Islet precursor cell (in vitro differentiated cells): ENCODE results near the gene TDRD3.
"Not testable (repeated sequence)": the region's sequence is repeated elsewhere in the genome, so short reads cannot be mapped to it uniquely, and the experiment has no call there.

ENCODE experiments used
- DNase-seq: peaks from one replicate; pipeline ENCODE4 v3.0.0-alpha.2; 2018

Gene TDRD3

DNA sequence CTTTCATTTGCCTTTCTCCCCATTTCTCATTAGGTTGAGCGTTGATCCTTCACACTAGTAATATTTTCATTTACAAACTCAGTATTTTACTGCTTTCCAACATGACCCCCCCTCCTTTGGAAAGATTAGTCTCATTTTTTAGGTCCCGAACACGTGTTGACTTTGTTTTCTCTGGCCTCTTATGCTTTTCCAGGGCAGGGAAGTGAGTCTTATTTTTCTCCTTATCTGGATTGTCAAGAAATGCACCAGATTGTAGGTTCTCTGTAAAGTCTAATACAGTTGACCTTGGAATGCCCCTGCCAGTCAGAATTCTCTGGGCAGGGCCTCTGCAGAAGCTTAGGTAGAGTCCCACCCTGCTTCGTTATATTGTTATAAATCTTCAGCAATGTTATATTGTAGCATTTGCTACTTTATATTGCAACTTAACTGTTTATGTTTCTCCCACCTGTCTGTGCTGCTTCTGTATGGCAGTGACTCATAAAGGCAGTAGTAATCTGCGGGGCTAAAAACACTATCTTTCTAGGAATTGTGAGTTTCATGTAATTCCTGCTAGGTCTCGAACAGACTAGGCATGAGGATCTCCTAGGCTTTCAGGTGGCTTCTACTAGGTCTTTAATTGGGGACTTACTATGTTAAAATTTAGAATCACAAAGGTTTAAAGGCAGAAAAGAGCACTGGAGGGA is 2.0 kb downstream of the TDRD3 start:
- DNase-seq = no peak

DNA sequence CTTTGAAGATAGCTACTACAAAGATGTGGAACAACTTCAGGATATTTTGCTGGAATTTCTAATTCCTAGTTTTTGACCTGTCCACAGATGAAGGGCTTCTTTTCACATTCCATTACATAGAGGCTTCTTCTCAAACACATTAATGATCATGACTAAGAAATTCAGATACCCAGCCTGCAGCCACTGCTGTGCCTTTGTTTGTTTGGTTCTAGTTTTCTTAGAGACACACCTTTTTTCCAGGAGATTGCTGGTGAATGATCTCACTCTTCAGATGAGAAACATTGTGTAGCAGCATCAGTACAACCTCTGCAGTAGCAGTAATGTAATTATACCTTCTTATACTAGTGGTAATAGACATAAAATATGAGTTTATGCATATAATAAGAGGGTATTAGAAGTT is 5.0 kb downstream of the TDRD3 start:
- DNase-seq = no peak

DNA sequence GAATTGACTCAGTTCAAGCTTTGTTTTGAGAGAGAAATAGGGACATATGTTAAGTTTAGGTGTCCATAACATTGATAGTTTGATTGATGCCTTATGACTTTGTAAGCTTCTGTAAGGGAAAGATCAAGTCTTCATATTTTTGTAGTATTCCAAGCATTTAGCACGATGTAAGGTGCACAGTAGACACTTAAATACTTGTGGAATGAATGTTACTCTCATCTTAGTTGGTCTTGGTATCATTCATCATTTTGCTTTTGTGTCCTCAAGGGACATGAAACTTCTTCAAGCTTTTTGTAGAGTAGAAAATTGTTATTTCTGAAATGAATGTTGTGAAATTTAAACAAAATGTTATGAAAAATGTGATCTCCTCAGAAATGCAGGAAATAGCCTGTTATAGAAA is 10.1 kb downstream of the TDRD3 start:
- DNase-seq = no peak

DNA sequence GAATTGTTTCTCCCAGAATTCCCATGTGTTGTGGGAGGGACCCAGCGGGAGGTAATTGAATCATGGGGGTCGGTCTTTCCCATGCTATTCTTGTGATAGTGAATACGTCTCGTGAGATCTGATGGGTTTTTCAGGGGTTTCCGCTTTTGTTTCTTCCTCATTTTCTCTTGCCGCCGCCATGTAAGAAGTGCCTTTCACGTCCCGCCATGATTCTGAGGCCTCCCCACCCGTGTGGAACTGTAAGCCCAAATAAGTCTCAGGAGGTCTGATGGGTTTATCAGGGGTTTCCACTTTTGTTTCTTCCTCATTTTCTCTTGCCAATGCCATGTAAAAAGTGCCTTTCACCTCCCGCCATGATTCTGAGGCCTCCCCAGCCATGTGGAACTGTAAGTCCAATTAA is 10.8 kb downstream of the TDRD3 start:
- DNase-seq = not testable (repeated sequence)

DNA sequence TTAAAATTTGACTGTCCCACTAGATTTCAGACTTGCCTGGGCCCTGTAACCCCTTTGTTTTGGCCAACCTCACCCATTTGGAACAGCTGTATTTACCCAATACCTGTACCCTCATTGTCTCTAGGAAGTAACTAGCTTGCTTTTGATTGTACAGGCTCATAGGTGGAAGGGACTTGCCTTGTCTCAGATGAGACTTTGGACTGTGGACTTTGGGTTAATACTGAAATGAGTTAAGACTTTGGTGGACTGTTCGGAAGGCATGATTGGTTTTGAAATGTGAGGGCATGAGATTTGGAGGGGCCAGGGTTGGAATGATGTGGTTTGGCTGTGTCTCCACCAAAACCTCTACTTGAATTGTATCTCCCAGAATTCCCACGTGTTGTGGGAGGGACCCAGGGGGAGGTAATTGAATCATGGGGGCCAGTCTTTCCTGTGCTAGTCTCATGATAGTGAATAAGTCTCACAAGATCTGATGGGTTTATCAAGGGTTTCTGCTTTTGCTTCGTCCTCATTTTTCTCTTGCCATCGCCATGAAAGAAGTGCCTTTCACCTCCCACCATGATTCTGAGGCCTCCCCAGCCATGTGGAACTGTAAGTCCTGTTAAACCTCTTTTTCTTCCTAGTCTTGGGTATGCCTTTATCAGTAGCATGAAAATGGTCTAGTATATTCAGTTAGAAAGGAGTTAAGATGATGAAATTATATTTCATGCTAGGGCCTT is 12.7 kb downstream of the TDRD3 start:
- DNase-seq = not testable (repeated sequence)

DNA sequence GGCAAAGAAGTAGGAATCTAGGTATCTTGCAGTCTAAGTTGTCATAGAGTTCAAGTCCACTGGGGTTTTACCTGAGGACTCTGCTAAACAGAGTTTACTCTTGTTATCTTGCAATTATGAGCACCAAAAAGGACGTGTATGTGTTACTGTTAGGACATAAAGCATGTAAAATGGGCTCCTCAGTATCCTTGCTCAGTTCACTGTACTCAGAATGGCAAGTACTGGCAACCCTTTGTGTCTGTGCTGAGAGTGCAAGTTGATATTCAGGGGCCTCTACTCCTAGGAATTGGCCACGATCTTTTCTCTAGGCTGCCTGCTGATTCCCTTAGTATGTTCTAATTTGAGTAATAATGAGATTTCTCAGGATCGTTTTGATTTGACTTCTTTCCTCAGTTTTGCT is 13.3 kb downstream of the TDRD3 start:
- DNase-seq = no peak

DNA sequence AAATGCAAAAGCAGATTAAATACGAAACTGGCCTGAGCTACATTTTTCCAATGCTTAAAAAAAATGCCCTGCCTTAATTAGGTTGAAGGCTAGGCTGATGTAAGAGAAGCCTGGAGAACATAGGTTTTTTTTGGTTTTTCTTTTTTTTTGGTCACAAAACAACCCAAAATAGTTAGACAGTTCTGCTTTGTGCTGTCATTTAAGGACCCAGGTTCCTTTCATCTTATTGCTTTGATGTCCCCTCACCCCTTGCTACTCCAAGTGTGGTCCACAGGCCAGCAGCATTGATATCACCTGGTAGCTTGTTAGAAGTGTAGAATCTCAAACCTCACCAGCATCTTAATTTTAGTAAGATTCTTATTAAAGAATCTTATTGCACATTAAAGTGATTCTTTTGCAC is 14.4 kb downstream of the TDRD3 start:
- DNase-seq = no peak

DNA sequence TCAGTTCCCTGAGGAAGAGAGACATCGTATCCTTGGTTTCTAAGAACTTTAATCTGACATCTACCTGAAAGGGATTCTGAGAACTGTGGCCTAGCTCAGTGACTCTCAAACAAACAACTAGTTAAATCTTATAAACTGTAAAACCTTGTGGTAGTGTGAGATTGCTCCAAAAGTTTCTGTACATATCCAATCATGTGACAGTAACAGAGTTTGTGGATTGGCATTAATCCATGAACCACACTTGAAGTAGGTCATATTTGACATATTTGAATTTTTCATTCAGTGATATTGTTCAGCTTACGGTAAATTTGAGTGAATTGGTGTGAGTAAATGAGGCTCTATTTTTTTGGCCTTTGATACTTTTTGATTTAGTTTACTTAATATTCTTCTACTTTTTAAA is 15.0 kb downstream of the TDRD3 start:
- no peak for DNase-seq

DNA sequence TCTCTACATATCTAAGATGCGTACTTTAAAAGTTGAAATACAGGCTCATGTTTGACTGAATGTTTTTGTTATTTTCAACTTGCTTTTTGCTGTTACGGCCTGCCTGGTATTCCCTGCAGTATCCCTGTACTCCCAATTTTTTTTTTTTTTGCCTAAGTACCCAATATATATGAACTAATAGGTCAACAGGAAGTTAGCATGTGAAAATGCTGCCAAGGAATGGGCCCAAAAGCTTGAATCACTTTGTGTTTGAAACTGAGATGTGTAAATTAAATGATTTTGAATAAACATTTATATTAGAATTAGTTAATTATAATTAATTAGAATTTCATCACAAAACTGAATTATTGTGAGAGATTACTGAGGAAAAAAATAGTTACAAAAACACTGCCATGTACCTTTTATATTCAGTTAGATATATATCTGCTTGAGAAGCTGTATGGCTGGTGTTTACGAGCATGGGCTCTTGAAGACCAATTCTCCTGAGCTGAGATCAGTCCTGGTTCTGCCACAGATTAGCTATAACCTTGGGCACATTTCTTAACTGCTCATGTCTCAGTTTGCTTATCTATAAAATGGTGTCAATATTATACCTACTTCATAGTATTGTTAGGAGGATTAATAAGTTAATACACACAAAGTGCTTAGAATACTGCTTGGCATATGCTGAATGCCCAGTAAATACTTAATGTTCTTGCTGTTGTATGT is 16.0 kb downstream of the TDRD3 start:
- no peak for DNase-seq

DNA sequence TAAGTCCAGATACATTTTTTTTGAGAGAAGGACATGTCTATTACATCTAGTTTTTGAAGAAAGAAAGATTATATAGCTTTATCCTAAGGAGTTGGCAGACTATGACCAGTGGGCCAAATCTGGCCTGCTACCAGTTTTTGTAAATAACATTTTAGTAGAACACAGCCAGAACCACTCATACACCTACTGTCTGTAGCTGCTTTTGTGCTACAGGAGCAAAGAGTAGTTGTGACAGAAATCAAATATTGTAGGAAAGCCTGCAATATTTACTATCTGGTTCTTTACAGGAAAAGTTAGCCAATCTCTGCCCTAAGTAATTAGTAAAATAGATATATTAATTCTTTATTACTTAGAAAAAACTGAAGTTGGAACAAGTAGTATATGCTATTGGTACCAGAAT is 17.2 kb downstream of the TDRD3 start:
- no peak for DNase-seq

DNA sequence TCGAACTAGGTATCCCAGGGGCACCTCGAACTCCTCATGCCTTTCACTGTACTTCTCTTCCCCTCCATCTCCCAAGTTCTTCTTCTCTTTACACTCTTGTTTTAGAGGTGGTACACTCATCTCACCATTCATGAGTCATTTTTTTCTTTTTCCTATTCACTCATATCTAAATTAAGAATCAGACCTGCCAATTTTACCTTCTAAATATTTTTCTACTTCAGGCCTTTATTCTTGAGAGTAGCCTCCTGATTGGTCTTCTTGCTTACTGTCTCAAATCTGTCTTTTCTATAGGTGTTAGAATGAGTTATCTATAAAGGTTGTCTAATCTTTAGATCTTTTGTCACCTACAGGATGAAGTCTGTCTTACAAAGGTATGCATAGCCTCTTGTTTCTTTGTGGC is 20.7 kb downstream of the TDRD3 start:
- no peak for DNase-seq

DNA sequence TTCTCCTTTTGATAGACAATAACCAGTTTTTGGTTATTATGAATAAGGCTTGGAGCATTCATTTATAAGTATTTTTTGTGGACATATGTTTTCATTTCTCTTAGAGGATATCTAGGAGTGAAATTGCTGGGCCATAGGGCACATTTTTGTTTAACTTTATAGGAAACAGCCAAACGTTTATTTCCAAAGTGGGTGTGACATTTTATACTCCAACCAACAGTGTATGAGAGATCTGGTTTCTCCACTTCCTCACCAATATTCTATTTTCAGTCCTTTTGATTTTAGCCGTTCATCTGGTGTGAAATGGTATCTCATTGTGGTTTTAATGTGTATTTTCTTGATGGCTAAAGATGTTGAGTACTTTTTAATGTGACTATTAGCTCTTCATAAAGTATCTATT is 21.9 kb downstream of the TDRD3 start:
- DNase-seq = no peak

DNA sequence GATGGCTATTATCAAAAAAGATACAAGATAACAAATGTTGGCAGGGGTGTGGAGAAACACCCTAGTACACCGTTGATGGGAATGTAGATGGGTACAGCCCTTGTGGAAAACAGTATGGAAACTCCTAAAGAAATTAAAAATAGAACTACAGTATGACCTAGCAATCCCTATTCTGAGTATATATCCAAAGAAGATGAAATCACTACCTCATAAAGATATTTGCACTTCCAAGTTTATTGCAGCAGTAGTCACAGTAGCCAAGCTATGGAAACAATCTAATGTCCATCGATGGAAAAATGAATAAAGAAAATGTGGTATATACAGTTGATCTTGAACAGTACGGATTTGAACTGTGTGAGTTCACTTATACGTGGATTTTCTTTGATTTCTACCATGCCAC is 28.3 kb downstream of the TDRD3 start:
- no peak for DNase-seq

DNA sequence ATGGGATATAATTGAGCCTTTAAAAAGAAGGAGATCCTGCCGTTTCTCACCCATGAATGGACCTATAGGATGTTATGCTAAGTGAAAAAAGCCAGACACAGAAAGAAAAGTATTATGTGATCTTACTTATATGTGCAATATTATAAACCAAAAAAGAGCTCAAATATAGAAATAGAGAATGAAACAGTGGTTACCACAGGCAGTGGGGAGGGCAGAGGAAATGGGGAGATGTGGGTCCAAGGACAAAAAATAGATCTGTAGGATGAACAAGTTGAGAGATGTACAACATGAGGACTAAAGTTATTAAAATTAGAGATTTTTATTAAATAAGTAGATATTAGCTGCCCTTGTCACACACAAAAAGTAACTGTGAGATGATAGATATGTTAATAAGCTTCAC is 29.1 kb downstream of the TDRD3 start:
- DNase-seq = no peak

DNA sequence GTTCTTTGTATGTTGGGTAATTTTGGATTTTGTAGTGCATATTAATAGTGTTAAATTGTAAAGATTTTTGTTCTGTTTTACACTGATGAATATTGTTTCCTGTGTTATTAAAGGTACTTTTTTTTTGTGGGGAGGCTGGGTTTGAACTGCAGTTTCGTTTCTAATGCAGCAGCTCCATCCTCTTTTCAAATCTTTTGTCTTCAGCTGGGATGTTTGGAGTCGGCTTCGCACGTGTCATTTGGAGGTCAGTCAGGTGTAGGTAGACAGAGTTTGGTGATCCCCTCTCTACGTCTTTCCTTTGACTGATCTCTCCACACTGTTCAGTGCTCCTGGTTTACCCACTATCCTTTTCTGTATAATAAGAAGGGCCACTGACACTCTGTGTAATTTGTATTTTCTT is 30.3 kb downstream of the TDRD3 start:
- DNase-seq = no peak

DNA sequence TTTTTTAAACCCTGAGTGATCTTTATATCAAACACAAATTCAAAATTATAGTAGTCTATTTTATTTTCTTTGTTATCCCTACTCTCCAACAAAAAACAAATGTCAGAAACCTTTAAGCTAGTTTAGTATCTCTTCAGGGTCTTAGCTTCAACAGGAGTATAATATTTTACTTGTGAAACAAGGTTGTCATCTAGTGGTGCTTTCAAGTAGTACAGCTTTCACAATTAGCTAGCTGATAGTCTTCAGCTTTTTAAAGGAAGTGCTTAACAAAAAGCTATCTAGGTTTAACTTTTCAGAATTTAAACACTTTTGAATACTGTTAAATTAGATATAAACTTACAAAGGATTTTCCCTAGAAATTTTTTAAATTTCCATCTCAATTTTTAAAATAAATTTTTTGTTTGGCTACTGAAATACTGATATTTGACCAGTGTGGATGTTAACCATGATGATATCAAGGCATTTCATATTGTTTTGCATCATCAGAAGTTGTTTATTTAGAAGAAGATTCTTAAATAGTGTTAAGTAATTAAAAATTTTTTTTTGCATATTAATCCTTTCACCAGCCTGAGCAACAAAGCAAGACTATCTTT is 34.2 kb downstream of the TDRD3 start:
- DNase-seq = no peak

DNA sequence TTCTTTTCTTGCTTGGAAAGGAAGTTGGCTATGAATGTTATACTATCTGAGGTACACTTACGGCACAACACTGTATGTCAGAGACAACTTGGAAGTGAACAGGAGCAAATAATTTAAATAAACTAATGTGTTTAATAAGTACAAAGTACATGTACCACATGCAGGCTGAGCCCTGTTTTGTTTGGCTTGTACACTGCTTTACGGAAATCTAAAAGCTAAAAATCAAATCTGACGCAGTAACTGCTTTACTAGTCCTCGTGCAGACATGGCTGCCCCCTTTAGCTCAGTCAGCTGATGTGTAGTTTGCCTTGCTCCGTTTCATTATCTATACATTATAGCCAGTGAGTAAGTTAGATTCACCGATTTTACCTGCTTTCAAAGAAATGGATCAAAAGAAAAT is 36.5 kb downstream of the TDRD3 start:
- no peak for DNase-seq

DNA sequence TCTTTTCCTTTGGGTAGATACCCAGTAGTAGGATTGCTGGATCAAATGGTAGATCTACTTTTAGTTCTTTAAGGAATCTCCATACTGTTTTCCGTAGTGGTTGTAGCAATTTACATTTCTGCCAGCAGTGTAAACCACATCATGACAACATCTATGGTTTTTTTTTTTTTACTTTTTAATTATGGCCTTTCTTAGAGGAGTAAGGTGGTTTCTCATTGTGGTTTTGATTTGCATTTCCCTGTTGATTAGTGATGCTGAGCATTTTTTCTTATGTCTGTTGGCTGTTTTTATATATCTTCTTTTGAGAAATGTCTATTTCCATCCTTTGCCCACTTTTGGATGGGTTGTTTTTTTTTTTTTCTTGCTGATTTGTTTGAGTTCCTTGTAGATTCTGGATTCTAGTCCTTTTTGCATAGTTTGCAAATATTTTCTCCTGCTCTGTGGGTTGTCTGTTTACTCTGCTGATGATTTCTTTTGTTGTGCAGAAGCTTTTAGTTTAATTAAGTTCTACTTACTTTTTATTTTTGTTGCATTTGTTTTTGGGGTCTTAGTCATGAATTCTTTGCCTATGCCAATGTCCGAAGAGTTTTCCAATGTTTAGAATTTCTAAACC is 38.8 kb downstream of the TDRD3 start:
- no peak for DNase-seq

DNA sequence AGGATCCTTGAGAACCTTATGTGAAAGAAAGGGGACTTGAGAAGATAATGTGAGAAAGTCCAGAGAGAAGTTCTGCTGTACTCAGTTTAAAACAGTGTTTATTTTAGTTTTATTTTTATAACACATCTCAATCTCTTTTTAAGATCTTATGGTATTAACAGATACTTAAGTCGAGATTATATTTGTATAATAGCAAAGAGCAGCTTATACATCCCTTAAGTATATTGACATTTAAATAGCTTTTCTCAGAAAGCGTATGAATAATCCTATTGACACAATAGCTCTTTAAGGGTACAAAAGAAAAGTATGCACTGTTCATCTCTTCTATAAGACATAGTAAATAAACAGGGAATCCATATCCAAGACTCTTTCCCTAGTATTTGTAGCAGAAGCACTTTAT is 42.2 kb downstream of the TDRD3 start:
- no peak for DNase-seq

DNA sequence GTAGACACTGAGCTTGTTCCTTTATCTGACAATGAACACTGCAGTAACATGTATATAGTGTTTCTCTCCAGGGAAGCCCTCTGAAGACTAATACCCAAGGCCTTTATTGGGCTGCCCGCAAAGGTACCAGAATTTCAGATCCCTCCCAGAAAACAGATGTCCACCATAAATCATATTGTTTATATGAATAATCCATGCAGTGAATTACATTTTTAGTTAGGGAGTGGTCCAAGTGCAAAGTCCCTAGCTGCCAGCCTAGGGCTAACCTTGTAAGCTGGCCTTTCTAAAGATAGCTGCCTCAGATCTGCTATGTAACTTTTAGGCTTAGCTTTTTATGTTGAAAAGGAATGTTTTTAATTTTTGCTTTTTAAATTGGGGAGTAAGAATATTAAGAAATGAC is 44.7 kb downstream of the TDRD3 start:
- DNase-seq = no peak

DNA sequence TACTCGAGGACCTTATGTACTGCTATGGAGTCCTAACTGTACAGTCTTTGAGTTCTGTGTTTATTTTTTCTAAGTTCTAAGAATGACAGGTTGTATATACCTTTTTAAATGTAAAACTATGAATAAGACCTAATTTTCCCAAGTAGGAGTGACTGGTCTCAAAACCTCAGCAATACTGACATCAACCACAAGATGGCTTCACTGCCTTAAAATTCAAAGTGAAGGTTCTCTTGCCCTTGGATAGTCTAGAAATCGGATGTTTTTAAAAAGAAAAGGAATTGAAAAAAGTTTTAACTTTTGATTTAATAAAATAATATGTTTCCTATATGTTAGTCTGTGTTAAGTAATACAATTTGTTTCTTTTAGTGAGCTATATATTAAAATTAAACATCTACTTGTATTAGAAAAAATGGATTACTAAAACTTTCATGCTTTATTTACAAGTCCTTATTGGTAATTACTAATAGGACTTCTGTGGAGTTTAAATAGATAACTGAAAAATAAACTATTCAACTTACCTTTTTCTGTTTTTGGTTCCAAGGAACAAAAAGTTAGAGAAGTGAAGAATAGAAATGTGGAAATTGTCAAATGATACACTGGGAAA is 52.0 kb downstream of the TDRD3 start:
- DNase-seq = no peak

DNA sequence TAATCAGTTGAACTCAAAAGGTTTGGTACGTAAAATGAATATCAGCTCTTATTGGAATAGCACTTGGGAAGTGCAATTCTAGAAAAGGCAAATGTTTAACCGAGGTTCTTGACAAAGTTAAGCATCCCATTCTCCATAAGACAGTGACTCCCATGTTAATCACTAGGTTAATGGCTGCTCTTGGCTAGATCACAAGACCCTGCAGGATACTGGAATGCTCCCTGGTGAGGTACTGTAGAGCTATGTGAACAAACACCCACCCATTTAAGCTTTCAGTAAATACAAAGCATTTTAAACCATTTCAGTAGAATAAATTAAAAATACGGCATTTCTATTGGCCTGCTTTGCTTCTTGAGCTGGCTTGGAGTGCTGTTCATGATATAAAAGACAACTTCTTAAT is 56.5 kb downstream of the TDRD3 start:
- no peak for DNase-seq

DNA sequence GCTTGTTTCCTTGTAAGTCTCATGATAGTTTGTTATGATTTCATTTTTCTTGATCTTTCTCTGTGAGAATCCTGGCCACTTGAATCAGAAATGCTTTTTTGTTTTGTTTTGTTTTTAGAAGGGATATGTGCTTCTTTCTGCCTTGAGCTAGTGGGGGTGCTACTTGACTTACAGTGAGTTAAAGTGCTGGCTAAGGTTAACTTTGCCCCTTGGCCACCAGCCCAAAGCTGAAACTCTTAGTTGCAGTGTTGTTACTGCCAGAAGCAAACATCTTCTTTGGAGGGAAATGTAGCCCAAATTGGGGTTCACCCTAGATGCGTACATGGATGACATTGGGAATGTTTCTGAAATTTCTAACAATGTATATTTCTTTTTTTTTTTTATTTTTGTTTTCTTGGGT is 57.4 kb downstream of the TDRD3 start:
- no peak for DNase-seq
